ENCODE data around the gene MSLN.
A peak's percentile ranks its signal among the peaks of the same experiment; 100 is the strongest.

MSLN gene

DNA sequence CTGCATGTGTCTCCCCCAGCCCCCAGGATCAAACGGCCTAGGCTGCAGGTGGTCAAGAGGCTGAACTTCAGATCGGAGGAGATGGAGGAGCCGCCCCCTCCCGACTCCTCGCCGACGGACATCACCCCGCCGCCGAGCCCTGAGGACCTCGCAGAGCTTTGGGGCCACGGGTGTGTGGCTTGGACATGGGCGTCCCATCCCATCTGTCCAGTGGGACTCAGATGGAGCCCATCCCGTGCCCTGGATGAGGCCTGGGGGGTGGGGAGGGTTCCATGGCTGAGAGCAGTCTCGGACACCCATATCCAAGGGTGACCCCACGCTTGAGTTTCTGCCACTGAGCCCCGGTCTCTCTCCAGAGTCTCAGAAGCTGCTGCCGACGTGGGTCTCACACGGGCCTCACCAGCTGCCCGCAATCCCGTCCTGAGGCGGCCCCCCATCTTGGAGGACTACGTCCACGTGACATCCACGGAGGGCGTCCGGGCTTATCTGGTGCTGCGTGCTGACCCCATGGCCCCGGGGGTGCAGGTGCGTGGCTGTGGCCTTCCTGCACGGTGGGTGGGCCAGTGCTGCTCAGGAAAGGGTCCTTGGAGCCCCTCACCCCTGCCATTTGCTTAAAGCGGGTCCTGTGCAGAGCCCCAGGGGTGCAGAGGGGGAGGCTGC lies 28.8 kb downstream of the MSLN start:
- Histone ChIP-seq H3K36me3 (ENCODE audit: control insufficient read depth, insufficient read depth, low read length) (peaks cover 60% of the 10 kb centered on the region), H3K9ac (ENCODE audit: low read length) (peak overlapping the region; percentile 86), H3K9me3 (ENCODE audit: control insufficient read depth, insufficient read depth, low read depth, low read length) (no peaks in the 10 kb centered on the region), H3K4me1 (ENCODE audit: control insufficient read depth, insufficient read depth, low read length) (peaks cover 5% of the 10 kb centered on the region; the same call in 1 of the 2 replicates), H3K27ac (ENCODE audit: low read depth, low read length) (peak overlapping the region; percentile 88), H3K4me3 (ENCODE audit: low read depth, low read length) (peak overlapping the region; percentile 93), H3K27me3 (ENCODE audit: control insufficient read depth, insufficient read depth, low read length) (no peaks in the 10 kb centered on the region)

DNA sequence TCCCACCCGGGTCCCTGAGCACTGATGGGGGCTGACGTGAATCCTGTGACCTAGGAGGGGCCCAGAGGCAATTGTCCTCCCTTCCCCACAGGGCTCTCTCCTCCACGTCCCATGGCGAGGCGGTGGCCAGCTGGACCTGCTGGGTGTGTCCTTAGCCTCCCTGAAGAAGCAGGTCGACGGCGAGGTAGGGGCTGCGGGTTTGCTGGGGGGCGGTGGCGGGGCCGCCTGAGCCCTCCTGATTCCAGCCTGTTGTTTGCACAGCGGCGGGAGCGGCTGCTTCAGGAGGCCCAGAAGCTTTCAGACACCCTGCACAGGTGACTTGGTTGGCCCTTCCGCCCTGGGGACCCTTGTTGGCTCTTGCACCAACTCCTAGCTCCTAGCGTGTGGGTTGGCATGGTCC lies 29.6 kb downstream of the MSLN start:
- H3K4me1 ChIP-seq (ENCODE audit: control insufficient read depth, insufficient read depth, low read length) = peaks cover 5% of the 10 kb centered on the region; the same call in 1 of the 2 replicates
- H3K9ac ChIP-seq (ENCODE audit: low read length) = no peak overlapping the region
- no peak overlapping the region for H3K4me3 ChIP-seq (ENCODE audit: low read depth, low read length)
- no peaks in the 10 kb centered on the region for H3K27me3 ChIP-seq (ENCODE audit: control insufficient read depth, insufficient read depth, low read length)
- H3K27ac ChIP-seq (ENCODE audit: low read depth, low read length) = no peak overlapping the region
- no peaks in the 10 kb centered on the region for H3K9me3 ChIP-seq (ENCODE audit: control insufficient read depth, insufficient read depth, low read depth, low read length)
- H3K36me3 ChIP-seq (ENCODE audit: control insufficient read depth, insufficient read depth, low read length) = peaks cover 58% of the 10 kb centered on the region

DNA sequence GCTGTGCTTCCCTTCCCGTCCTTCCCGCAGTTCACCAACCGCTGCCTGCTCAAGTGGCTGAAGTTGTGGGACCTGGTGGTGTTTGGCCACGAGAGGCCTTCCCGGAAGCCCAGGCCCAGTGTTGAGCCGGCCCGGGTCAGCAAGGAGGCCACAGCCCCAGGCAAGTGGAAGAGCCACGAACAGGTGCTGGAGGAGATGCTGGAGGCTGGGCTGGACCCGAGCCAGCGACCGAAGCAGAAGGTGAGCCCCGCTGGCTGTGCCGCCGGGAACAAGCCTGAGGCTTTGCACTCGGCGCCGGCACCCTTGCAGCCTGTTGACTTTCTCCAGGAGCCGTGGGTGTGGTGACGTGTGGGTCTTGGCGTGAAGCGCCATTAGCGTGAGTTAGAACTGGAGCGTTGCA lies 30.6 kb downstream of the MSLN start:
- Histone ChIP-seq H3K27me3 (ENCODE audit: control insufficient read depth, insufficient read depth, low read length) (no peaks in the 10 kb centered on the region), H3K4me3 (ENCODE audit: low read depth, low read length) (no peak overlapping the region), H3K36me3 (ENCODE audit: control insufficient read depth, insufficient read depth, low read length) (peaks cover 57% of the 10 kb centered on the region), H3K4me1 (ENCODE audit: control insufficient read depth, insufficient read depth, low read length) (peaks cover 5% of the 10 kb centered on the region; the same call in 1 of the 2 replicates), H3K9me3 (ENCODE audit: control insufficient read depth, insufficient read depth, low read depth, low read length) (no peaks in the 10 kb centered on the region), H3K9ac (ENCODE audit: low read length) (no peak overlapping the region), H3K27ac (ENCODE audit: low read depth, low read length) (no peak overlapping the region)

DNA sequence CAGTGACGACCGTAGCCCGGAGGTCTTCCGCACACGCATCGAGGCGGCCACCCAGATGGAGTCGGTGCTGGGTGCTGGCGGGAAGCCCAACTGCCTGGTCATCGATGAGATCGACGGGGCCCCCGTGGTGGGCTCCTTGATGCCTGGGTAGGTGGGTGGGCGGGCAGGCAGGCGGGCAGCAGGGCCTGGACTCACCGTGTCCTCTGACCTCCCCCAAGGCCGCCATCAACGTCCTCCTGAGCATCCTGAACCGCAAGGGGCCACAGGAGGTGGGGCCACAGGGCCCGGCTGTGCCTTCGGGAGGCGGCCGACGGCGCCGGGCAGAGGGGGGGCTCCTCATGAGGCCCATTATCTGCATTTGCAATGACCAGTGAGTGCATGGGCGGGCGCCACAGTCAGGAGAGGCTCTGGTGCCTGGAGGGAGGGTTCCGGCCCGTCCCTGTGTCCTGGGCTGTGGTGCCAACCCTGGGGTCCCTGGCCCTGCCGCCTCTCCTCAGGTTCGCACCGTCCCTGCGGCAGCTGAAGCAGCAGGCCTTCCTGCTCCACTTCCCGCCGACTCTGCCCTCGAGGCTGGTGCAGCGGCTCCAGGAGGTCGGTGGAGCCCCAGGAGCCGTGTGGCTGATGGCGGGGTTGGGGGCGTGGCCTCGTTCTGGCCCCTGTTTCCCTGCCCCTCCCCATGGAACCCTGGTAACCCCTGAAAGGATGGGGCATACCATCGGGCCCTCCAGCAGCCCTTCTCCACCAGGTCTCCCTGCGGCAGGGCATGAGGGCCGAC lies 31.9 kb downstream of the MSLN start:
- Histone ChIP-seq H3K36me3 (ENCODE audit: control insufficient read depth, insufficient read depth, low read length) (peaks cover 60% of the 10 kb centered on the region), H3K27me3 (ENCODE audit: control insufficient read depth, insufficient read depth, low read length) (no peaks in the 10 kb centered on the region)

DNA sequence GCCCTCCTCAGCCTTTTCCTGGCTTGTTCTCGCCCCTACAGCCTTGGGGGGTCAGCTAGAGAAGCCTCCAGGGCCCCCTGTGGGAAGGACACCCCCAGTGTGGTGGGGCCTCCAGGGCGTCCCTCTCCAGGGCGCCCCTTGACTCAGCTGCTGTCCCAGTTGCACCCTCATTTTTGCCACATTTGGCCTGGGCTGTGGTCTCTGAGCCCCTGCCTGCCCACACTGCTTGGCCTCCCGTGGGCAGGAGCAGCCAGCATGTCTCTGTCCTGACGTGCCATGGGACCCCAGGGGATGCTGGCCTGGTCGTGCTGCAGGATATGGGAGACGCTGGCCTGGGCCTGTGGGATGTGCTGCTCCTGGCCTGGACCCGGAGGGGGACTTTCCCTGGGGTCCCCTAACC lies 32.9 kb downstream of the MSLN start:
- Histone ChIP-seq H3K36me3 (ENCODE audit: control insufficient read depth, insufficient read depth, low read length) (peaks cover 66% of the 10 kb centered on the region), H3K27me3 (ENCODE audit: control insufficient read depth, insufficient read depth, low read length) (no peaks in the 10 kb centered on the region)

More for the DNA sequence above, 31.9 kb downstream of the MSLN start:
- no peak overlapping the region for H3K4me3 ChIP-seq (ENCODE audit: low read depth, low read length)
- no peaks in the 10 kb centered on the region for H3K9me3 ChIP-seq (ENCODE audit: control insufficient read depth, insufficient read depth, low read depth, low read length)
- peaks cover 5% of the 10 kb centered on the region; the same call in 1 of the 2 replicates for H3K4me1 ChIP-seq (ENCODE audit: control insufficient read depth, insufficient read depth, low read length)
- H3K9ac ChIP-seq (ENCODE audit: low read length) = no peak overlapping the region
- H3K27ac ChIP-seq (ENCODE audit: low read depth, low read length) = no peak overlapping the region

DNA sequence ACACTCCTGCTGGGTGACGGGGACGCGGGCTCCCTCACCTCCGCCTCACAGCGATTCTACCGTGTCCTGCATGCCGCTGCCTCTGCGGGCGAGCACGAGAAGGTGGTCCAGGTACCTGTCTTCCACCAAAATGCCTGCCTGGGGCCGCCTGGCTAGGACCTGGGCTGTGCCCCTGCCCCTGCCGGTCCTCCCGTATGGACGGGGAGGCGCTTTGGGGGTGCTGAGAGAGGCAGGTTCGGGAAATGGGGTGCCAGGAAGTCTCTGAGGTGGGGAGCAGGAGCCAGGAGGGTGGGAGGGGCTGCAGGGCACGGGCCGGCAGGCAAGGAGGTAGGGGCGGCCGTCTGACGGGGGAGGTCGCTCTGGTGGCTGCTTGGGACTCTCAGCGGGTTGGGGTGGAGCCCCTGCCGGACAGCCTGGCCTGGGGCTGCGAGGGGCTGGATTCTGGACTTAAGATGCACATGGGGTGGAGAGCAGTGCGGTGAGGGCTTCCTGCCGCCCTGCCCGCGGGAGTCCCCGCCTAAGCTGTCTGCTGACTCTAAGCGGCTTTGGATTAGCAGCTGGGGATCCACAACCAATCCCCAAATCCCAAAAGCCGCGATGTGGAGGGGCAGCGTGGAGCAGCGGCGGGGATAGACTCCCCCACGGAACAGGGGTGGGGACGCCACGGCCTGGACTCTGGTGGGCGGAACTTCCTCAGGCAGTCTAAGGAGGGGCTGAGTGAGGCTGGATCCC lies 33.7 kb downstream of the MSLN start:
- peaks cover 66% of the 10 kb centered on the region for H3K36me3 ChIP-seq (ENCODE audit: control insufficient read depth, insufficient read depth, low read length)
- no peak overlapping the region for H3K4me3 ChIP-seq (ENCODE audit: low read depth, low read length)
- H3K27ac ChIP-seq (ENCODE audit: low read depth, low read length) = no peak overlapping the region
- no peaks in the 10 kb centered on the region; the same call in 1 of the 2 replicates for H3K27me3 ChIP-seq (ENCODE audit: control insufficient read depth, insufficient read depth, low read length)
- H3K9me3 ChIP-seq (ENCODE audit: control insufficient read depth, insufficient read depth, low read depth, low read length) = no peaks in the 10 kb centered on the region
- peaks cover 3% of the 10 kb centered on the region; the same call in 1 of the 2 replicates for H3K4me1 ChIP-seq (ENCODE audit: control insufficient read depth, insufficient read depth, low read length)
- H3K9ac ChIP-seq (ENCODE audit: low read length) = no peak overlapping the region

More for the DNA sequence above, 32.9 kb downstream of the MSLN start:
- no peak overlapping the region for H3K27ac ChIP-seq (ENCODE audit: low read depth, low read length)
- no peak overlapping the region for H3K9ac ChIP-seq (ENCODE audit: low read length)
- H3K4me1 ChIP-seq (ENCODE audit: control insufficient read depth, insufficient read depth, low read length) = peaks cover 5% of the 10 kb centered on the region; the same call in 1 of the 2 replicates
- H3K4me3 ChIP-seq (ENCODE audit: low read depth, low read length) = no peak overlapping the region
- no peaks in the 10 kb centered on the region for H3K9me3 ChIP-seq (ENCODE audit: control insufficient read depth, insufficient read depth, low read depth, low read length)

DNA sequence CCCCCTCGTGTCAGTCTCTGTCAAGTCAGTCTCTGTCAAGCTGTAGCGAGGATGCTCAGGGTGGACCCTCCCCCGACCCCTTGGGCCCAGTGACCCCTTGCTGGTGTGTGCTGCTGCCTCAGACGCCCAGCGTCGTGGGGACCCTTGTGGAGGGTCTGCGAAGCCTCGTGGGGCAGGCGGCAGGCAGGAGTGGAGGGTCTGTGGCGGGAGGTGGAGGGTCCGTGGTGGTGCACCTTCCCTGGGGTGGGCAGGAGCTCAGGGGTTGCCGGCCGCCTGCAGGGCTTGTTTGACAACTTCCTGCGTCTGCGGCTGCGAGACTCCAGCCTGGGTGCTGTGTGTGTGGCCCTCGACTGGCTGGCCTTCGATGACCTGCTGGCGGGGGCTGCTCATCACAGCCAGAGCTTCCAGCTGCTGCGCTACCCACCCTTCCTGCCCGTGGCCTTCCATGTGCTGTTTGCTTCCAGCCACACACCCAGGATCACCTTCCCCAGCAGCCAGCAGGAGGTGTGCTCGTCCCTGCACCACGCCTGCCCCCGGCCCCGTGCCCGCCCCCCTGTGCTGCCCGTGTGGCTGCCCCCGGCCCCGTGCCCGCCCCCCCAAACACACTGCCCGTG lies 34.4 kb downstream of the MSLN start:
- Histone ChIP-seq H3K4me3 (ENCODE audit: low read depth, low read length) (no peak overlapping the region), H3K27ac (ENCODE audit: low read depth, low read length) (no peak overlapping the region), H3K4me1 (ENCODE audit: control insufficient read depth, insufficient read depth, low read length) (no peaks in the 10 kb centered on the region), H3K9me3 (ENCODE audit: control insufficient read depth, insufficient read depth, low read depth, low read length) (no peaks in the 10 kb centered on the region), H3K27me3 (ENCODE audit: control insufficient read depth, insufficient read depth, low read length) (peaks cover 7% of the 10 kb centered on the region; the same call in 1 of the 2 replicates), H3K9ac (ENCODE audit: low read length) (no peak overlapping the region), H3K36me3 (ENCODE audit: control insufficient read depth, insufficient read depth, low read length) (peaks cover 60% of the 10 kb centered on the region)

DNA sequence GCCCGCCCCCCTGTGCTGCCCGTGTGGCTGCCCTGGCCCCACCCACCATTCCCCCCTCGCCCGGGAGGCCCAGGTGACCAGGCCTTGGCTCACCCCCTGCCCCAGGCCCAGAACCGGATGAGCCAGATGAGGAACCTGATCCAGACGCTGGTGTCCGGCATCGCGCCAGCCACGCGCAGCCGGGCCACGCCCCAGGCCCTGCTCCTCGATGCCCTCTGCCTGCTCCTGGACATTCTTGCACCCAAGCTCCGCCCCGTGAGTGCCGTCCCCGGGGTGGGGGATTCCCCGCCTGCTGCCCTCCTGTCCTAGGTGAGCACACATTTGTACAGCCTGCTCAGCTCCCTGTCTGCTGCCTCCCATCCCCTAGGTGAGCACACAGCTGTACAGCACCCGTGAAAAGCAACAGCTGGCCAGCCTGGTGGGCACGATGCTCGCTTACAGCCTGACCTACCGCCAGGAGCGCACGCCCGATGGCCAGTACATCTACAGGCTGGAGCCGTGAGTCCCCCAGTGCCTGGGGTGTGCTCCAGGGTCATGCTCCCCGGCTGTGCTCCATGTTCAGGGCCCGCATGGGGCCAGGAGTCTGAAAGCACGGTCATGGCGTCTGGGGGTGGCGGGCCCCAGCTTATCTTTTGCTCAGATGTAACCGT lies 35.2 kb downstream of the MSLN start:
- H3K27me3 ChIP-seq (ENCODE audit: control insufficient read depth, insufficient read depth, low read length) = peaks cover 12% of the 10 kb centered on the region
- peaks cover 1% of the 10 kb centered on the region; the same call in 1 of the 2 replicates for H3K4me1 ChIP-seq (ENCODE audit: control insufficient read depth, insufficient read depth, low read length)
- no peak overlapping the region for H3K27ac ChIP-seq (ENCODE audit: low read depth, low read length)
- H3K9ac ChIP-seq (ENCODE audit: low read length) = no peak overlapping the region
- H3K36me3 ChIP-seq (ENCODE audit: control insufficient read depth, insufficient read depth, low read length) = peaks cover 53% of the 10 kb centered on the region
- no peaks in the 10 kb centered on the region for H3K9me3 ChIP-seq (ENCODE audit: control insufficient read depth, insufficient read depth, low read depth, low read length)
- H3K4me3 ChIP-seq (ENCODE audit: low read depth, low read length) = no peak overlapping the region

DNA sequence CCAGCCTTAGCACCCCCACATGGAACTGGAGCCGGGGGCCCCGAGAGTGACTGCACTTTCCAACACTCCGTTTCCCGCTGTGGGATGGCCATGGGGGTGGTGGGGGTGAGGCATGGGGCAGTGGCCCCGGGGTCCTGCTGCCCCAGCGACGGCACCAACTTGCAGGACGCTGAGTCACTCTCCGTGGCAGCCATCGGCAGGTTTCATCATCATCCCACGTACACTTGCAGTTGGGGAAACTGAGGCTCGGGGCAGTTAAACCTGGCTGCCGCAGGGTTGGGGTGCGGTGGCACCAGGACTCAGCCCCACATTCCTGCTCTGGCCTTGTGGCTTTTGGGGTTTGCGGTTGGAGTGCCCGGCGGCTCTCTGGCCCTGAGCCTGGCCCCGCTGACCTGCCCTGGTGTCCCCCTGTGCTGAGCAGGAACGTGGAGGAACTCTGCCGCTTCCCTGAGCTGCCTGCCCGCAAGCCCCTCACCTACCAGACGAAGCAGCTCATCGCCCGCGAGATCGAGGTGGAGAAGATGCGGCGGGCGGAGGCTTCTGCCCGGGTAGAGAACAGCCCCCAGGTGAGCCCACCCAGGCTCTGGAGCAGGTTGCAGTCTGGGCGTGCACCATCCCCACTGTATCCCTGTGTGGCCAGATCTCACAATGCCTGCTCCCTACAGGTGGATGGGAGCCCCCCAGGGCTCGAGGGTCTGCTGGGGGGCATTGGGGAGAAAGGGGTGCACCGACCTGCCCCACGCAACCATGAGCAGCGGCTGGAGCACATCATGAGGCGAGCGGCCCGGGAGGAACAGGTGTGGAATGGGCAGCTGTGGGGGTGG lies 36.0 kb downstream of the MSLN start:
- H3K36me3 ChIP-seq (ENCODE audit: control insufficient read depth, insufficient read depth, low read length) = peaks cover 45% of the 10 kb centered on the region
- H3K4me1 ChIP-seq (ENCODE audit: control insufficient read depth, insufficient read depth, low read length) = peaks cover 8% of the 10 kb centered on the region
- no peak overlapping the region for H3K4me3 ChIP-seq (ENCODE audit: low read depth, low read length)
- H3K9me3 ChIP-seq (ENCODE audit: control insufficient read depth, insufficient read depth, low read depth, low read length) = no peaks in the 10 kb centered on the region
- H3K27ac ChIP-seq (ENCODE audit: low read depth, low read length) = no peak overlapping the region
- peaks cover 20% of the 10 kb centered on the region for H3K27me3 ChIP-seq (ENCODE audit: control insufficient read depth, insufficient read depth, low read length)
- H3K9ac ChIP-seq (ENCODE audit: low read length) = no peak overlapping the region

DNA sequence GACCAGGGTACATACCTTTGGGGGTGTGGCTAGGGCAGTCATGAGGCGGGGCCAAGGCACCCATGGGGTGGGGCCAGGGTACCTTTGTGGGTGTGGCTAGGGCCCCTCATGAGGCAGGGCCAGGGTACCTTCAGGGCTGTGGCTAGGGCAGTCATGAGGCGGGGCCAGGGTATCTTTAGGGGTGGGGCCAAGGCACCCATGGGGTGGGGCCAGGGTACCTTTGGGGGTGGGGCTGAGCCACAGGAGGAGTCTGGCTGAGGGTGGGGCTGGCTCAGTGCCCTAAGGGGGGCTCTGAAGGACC lies 36.5 kb downstream of the MSLN start:
- no peak overlapping the region for H3K4me3 ChIP-seq (ENCODE audit: low read depth, low read length)
- peaks cover 39% of the 10 kb centered on the region for H3K36me3 ChIP-seq (ENCODE audit: control insufficient read depth, insufficient read depth, low read length)
- peaks cover 26% of the 10 kb centered on the region for H3K27me3 ChIP-seq (ENCODE audit: control insufficient read depth, insufficient read depth, low read length)
- H3K27ac ChIP-seq (ENCODE audit: low read depth, low read length) = no peak overlapping the region
- H3K4me1 ChIP-seq (ENCODE audit: control insufficient read depth, insufficient read depth, low read length) = peaks cover 8% of the 10 kb centered on the region
- H3K9me3 ChIP-seq (ENCODE audit: control insufficient read depth, insufficient read depth, low read depth, low read length) = no peaks in the 10 kb centered on the region
- no peak overlapping the region for H3K9ac ChIP-seq (ENCODE audit: low read length)
